ENCODE data around the gene NAP1L4. TPM values are rescaled to one million over a fixed set of nuclear protein-coding genes. Genes with fewer than 3 reads are reported as not detected.

NAP1L4 gene, protein sequence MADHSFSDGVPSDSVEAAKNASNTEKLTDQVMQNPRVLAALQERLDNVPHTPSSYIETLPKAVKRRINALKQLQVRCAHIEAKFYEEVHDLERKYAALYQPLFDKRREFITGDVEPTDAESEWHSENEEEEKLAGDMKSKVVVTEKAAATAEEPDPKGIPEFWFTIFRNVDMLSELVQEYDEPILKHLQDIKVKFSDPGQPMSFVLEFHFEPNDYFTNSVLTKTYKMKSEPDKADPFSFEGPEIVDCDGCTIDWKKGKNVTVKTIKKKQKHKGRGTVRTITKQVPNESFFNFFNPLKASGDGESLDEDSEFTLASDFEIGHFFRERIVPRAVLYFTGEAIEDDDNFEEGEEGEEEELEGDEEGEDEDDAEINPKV
- total RNA-seq, result 10 to 100 TPM; 45.9 to 57.7 TPM

DNA sequence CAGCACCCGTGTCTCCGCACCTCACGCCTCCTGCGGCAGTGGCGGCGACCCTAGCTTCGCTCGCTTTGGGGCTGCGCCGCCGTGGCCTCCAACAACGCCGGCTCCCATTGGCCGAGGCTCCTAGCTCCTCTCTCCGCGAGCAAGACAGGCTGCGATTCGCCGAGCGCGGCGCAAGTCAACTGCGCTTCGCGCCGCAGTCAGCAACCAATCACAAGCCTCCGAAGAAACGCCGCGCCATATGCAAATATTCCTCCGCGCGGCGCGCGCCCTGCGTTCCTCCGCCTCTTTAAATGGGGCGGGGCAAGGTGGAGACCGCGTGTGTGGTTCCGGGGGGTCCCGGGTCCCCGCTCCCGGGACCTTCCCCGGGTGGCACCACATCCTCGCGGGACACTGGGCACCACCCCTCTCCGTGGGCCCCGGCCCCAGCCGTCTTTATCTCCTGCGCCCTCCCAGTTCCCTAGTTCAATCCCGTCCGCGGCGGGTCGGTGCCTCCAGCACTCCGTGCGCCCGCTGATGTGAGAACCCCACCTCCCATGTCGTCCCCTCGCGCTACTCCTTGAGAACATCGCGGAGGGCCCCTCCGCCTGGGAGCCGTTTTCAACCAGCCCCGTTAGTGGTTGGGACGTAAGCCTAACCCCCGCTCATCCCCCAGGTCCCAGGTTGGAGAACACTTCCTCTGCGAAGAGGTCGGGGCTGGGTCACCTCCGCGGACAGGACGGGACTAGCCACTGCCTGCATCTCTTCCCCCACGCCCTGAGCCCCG, at the start of gene NAP1L4:
Gene NAP1L4, minus strand, starts transcription at position 96 of the 763 bp plus-strand sequence. CDS start 13,109 bp downstream, outside the sequence.
- TF ChIP-seq, protein P1, sequence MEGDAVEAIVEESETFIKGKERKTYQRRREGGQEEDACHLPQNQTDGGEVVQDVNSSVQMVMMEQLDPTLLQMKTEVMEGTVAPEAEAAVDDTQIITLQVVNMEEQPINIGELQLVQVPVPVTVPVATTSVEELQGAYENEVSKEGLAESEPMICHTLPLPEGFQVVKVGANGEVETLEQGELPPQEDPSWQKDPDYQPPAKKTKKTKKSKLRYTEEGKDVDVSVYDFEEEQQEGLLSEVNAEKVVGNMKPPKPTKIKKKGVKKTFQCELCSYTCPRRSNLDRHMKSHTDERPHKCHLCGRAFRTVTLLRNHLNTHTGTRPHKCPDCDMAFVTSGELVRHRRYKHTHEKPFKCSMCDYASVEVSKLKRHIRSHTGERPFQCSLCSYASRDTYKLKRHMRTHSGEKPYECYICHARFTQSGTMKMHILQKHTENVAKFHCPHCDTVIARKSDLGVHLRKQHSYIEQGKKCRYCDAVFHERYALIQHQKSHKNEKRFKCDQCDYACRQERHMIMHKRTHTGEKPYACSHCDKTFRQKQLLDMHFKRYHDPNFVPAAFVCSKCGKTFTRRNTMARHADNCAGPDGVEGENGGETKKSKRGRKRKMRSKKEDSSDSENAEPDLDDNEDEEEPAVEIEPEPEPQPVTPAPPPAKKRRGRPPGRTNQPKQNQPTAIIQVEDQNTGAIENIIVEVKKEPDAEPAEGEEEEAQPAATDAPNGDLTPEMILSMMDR (IDR thresholded peaks at IDR 0.05), result no peak
- peak in 2 of 3 donors; percentile 63 to 67 for TF ChIP-seq POLR2A (IDR thresholded peaks at IDR 0.05)
- peak within 1 kb of the TSS; percentile 91 to 95 (median 94) for H3K27ac ChIP-seq
- H3K4me3 ChIP-seq, result peak within 1 kb of the TSS; percentile 38 to 76
- intact Hi-C loops (cut with DNase I), result no loop called here
- H3K27me3 ChIP-seq, result no peaks in the 10 kb centered on the region
- ATAC-seq (peak; percentile 95), DNase-seq (peak; percentile 95 to 97 (median 96))
- no peaks in the 10 kb centered on the region for H3K9me3 ChIP-seq
- WGBS, 2 donors, result 0 to 1% methylated on average over 18 to 74 of the region's 77 CpGs
- H3K4me1 ChIP-seq, result peaks cover 46% of the 10 kb centered on the region
- no peaks in the 10 kb centered on the region for H3K36me3 ChIP-seq (replicated peaks in 1 of 2; ENCODE audit: insufficient read depth in 1 of 2, low read depth in 2 of 2)

DNA sequence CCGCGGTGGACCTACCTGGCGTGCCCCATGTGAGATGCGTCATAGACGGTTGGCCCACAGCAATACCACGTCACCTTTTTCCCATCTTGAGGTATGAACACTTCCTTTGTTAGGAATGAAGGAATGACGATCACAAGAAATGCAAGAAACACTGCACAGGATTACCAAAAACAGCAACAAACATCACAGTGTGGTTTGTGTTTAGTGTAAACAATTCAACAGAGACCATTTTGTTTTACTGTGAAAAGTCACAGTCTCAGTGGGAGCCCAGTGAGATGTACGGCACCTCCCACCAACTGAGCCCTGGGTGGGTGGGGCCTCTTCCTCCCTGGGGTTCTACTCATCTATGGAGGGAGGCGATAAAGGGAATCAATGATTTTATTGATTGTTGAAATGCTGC, 48.8 kb upstream of the NAP1L4 start:
- Histone ChIP-seq H3K4me3 (no peak overlapping the region), H3K9me3 (no peaks in the 10 kb centered on the region), H3K36me3 (replicated peaks in 1 of 2; ENCODE audit: insufficient read depth in 1 of 2, low read depth in 2 of 2) (peaks cover 8 to 13% of the 10 kb centered on the region in 2 donors), H3K4me1 (peaks cover 35% of the 10 kb centered on the region), H3K27ac (no peak overlapping the region), H3K27me3 (no peaks in the 10 kb centered on the region)
- ATAC-seq, result no peak
- no peak for DNase-seq
- TF ChIP-seq, protein P1 (IDR thresholded peaks at IDR 0.05), result no peak
- no peak for TF ChIP-seq POLR2A (IDR thresholded peaks at IDR 0.05)
- intact Hi-C loops (cut with DNase I), result no loop called here
- WGBS, 2 donors, result 79 to 85% methylated on average over 9 of the region's 9 CpGs

DNA sequence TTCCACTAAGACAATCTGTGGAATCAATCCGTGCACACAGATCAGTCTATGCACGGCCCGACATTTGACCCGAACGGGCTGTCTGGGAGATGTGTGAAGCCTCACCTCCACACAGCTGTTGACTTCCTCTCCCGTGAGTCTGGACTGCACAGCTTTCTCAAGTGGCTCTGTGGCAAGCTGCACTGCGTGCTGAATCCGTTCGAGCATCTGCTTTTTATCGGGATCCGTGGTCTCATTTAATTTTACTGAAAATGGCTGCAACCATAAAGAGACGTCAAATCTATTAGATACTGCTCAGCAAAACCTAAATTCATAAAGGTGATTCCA, 45.8 kb upstream of the NAP1L4 start:
- peaks cover 14% of the 10 kb centered on the region for H3K4me1 ChIP-seq
- no peaks in the 10 kb centered on the region for H3K27me3 ChIP-seq
- ATAC-seq (no peak), DNase-seq (no peak)
- no peak for TF ChIP-seq POLR2A (IDR thresholded peaks at IDR 0.05)
- TF ChIP-seq, protein P1 (IDR thresholded peaks at IDR 0.05), result no peak
- no peak overlapping the region for H3K4me3 ChIP-seq
- H3K27ac ChIP-seq, result no peak overlapping the region
- H3K9me3 ChIP-seq, result no peaks in the 10 kb centered on the region
- intact Hi-C loops (cut with DNase I), result loop anchor here (5.0 kb wide), 1 partner anchor 54 kb away; no protein-coding TSS in a partner anchor
- peaks cover 8 to 16% of the 10 kb centered on the region in 2 donors for H3K36me3 ChIP-seq (replicated peaks in 1 of 2; ENCODE audit: insufficient read depth in 1 of 2, low read depth in 2 of 2)
- WGBS, 2 donors, result 86 to 93% methylated on average over 7 to 12 of the region's 12 CpGs

DNA sequence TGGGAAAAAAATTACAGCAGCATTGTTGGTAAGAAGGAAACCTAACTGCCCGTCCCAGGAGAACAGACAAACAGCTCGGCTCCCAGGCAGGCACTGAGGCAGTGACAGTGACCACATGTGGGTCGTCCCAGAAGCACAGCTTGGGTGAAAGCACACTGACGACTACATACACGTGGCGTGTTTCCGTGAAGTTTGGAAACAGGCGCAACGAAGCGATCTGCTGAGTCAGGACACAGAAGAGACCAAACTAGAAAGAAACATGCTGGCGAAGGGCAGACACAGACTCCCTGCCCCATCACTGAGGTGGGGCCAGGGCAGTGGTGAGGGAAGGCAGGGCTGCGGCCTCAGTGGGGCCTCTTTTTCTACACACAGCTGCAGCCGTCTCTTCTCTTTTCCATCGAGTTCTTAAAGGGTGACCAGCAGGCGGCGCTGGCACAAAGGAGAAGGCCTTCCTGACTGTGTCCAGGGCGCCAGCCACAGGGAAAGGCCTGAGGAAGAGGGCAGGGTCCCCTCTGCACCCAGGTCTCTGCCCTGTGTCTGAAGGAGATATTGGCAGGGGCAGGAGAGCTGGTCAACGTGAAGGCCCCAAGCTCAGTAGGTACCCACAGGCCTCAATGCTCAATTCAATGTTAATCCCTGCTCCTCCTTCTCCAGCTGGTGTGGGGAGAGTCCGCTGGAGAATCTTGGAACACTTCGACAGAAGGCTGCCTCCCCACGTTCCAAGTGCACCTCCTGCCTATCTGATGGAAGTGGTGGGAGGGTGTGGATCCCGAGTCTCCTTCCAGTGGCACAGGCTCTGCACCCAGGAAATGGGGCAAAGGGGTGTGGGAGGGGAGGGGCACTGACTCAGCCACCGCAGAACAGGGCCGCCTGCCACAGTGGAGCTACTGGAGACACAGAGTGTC, 45.2 kb upstream of the NAP1L4 start:
- Histone ChIP-seq H3K36me3 (replicated peaks in 1 of 2; ENCODE audit: insufficient read depth in 1 of 2, low read depth in 2 of 2) (peaks cover 8 to 16% of the 10 kb centered on the region in 2 donors), H3K27me3 (no peaks in the 10 kb centered on the region), H3K27ac (no peak overlapping the region), H3K9me3 (no peaks in the 10 kb centered on the region), H3K4me1 (peaks cover 8% of the 10 kb centered on the region), H3K4me3 (no peak overlapping the region)
- 53 to 67% methylated on average over 21 to 24 of the region's 24 CpGs for WGBS, 2 donors
- TF ChIP-seq POLR2A (IDR thresholded peaks at IDR 0.05), result no peak
- TF ChIP-seq, protein P1 (IDR thresholded peaks at IDR 0.05), result peak; percentile 43 to 78 (median 71)
- peak; percentile 81 to 86 (median 84) for DNase-seq
- ATAC-seq, result peak; percentile 85
- intact Hi-C loops (cut with DNase I), result loop anchor here (5.0 kb wide), 1 partner anchor 55 kb away; no protein-coding TSS in a partner anchor
